Measurements from ENCODE around the gene D2HGDH.
A peak's percentile ranks its signal among the peaks of the same experiment; 100 is the strongest.

D2HGDH gene

GRCh38 chr2:241808051-241808720 lies 73.8 kb downstream of the D2HGDH start:
- DNase-seq, result peak; percentile 16
- Mint-ChIP-seq H3K4me3 (peak overlapping the region; percentile 50), H3K36me3 (ENCODE audit: low read depth) (no peaks in the 10 kb centered on the region)

GRCh38 chr2:241808721-241809382 lies 74.4 kb downstream of the D2HGDH start, which contains the start of gene NEU4:
Gene NEU4 (plus strand): TSS chr2:241809193. CDS start chr2:241814485, 5,292 bp downstream.
- Mint-ChIP-seq H3K4me1 (peaks cover 32% of the 10 kb centered on the region), H3K27ac (peak within 1 kb of the TSS; percentile 97), H3K9me3 (no peaks in the 10 kb centered on the region), H3K36me3 (ENCODE audit: low read depth) (no peaks in the 10 kb centered on the region), H3K4me3 (peak within 1 kb of the TSS; percentile 50), H3K27me3 (ENCODE audit: low read depth, poor library complexity) (peaks cover 2% of the 10 kb centered on the region)
- no peak for TF ChIP-seq CTCF (IDR thresholded peaks at IDR 0.05)
- DNase-seq, result peak; percentile 27

More at GRCh38 chr2:241808051-241808720, 73.8 kb downstream of the D2HGDH start:
- no peaks in the 10 kb centered on the region for H3K9me3 Mint-ChIP-seq
- H3K27ac Mint-ChIP-seq, result peak overlapping the region; percentile 97
- H3K4me1 Mint-ChIP-seq, result peaks cover 32% of the 10 kb centered on the region
- TF ChIP-seq CTCF (IDR thresholded peaks at IDR 0.05), result no peak
- H3K27me3 Mint-ChIP-seq (ENCODE audit: low read depth, poor library complexity), result peaks cover 2% of the 10 kb centered on the region

GRCh38 chr2:241809383-241810306 lies 75.2 kb downstream of the D2HGDH start:
- Mint-ChIP-seq H3K36me3 (ENCODE audit: low read depth) (no peaks in the 10 kb centered on the region), H3K27me3 (ENCODE audit: low read depth, poor library complexity) (peaks cover 2% of the 10 kb centered on the region), H3K4me1 (peaks cover 30% of the 10 kb centered on the region), H3K27ac (peak overlapping the region; percentile 82), H3K9me3 (no peaks in the 10 kb centered on the region), H3K4me3 (no peak overlapping the region)
- no peak for DNase-seq
- TF ChIP-seq CTCF (IDR thresholded peaks at IDR 0.05), result no peak

- Mint-ChIP-seq H3K27ac (no peak overlapping the region), H3K36me3 (ENCODE audit: low read depth) (no peaks in the 10 kb centered on the region), H3K4me1 (peaks cover 33% of the 10 kb centered on the region), H3K27me3 (ENCODE audit: low read depth, poor library complexity) (peaks cover 2% of the 10 kb centered on the region), H3K9me3 (no peaks in the 10 kb centered on the region), H3K4me3 (no peak overlapping the region)
- TF ChIP-seq CTCF (IDR thresholded peaks at IDR 0.05), result no peak
- peak; percentile 4 for DNase-seq
Observed at GRCh38 chr2:241810307-241811200, 76.1 kb downstream of the D2HGDH start.

All from nephron progenitor cell (in vitro differentiated cells).